Suprapubic skin (tissue), 3 donors: ENCODE measurements around the gene KCNH1.

Source experiments
- CTCF ChIP-seq, 2 donors: fragments of 200-600 bp in 1 of 2; fragments of 450-650 bp in 1 of 2; sonication (generic) in 1 of 2; IDR thresholded peaks; one replicate each; pipeline ENCODE4 v1.5.1; 2016 to 2019; ENCODE audit warnings: antibody characterized with exemption in 2 of 2, mild to moderate bottlenecking in 1 of 2, moderate library complexity in 1 of 2
- POLR2A ChIP-seq, 2 donors: fragments of 450-650 bp; IDR thresholded peaks; one replicate each; pipeline ENCODE4 v1.6.1; 2017; ENCODE audit warnings: antibody characterized with exemption in 2 of 2, mild to moderate bottlenecking in 2 of 2, moderate library complexity in 2 of 2

GRCh38 chr1:210695026-210695425 lies 438.9 kb downstream of the KCNH1 start:
- TF ChIP-seq CTCF (IDR thresholded peaks at IDR 0.05): no peak
- TF ChIP-seq POLR2A (IDR thresholded peaks at IDR 0.05): no peak
